GM10248 (cell line): ENCODE data around the gene EBPL.
A peak's percentile ranks its signal among the peaks of the same experiment; 100 is the strongest.

Experiments used
- CTCF ChIA-PET: fragments of 300-600 bp; sonication (Branson Sonifier 250); formaldehyde crosslinking; extraction: SDS; loops from one replicate; lab custom pipeline; 2021; ENCODE audit warnings: antibody characterized with exemption; lab: Yijun Ruan, JAX
- POLR2A ChIA-PET: fragments of 350-650 bp; sonication (Branson Sonifier 250); formaldehyde crosslinking; extraction: SDS; loops from one replicate; lab custom pipeline; 2020; ENCODE audit warnings: antibody characterized with exemption; lab: Yijun Ruan, JAX
- DNase-seq: peaks from one replicate; pipeline ENCODE4 v3.0.0; 2012; ENCODE audit errors: extremely low spot score
- TF ChIP-seq, protein P1 (sequence below): IDR thresholded peaks from 2 replicates; pipeline ENCODE4 v1.5.1; 2012; ENCODE audit warnings: mild to moderate bottlenecking, low read depth; ENCODE audit errors: extremely low read depth, missing control alignments, control extremely low read depth

EBPL gene

DNA sequence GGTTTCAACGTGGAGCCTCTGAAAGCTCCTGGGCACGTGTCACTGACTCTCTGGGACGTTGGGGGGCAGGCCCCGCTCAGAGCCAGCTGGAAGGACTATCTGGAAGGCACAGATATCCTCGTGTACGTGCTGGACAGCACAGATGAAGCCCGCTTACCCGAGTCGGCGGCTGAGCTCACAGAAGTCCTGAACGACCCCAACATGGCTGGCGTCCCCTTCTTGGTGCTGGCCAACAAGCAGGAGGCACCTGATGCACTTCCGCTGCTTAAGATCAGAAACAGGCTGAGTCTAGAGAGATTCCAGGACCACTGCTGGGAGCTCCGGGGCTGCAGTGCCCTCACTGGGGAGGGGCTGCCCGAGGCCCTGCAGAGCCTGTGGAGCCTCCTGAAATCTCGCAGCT lies 60.7 kb downstream of the EBPL start:
- ChIA-PET CTCF (interaction anchor here (0.7 kb wide), 1 partner anchor 10 kb away, joined by 4 read pairs; no protein-coding TSS in a partner anchor), POLR2A (no interaction called here)
- no peak for DNase-seq
- TF ChIP-seq, protein P1, sequence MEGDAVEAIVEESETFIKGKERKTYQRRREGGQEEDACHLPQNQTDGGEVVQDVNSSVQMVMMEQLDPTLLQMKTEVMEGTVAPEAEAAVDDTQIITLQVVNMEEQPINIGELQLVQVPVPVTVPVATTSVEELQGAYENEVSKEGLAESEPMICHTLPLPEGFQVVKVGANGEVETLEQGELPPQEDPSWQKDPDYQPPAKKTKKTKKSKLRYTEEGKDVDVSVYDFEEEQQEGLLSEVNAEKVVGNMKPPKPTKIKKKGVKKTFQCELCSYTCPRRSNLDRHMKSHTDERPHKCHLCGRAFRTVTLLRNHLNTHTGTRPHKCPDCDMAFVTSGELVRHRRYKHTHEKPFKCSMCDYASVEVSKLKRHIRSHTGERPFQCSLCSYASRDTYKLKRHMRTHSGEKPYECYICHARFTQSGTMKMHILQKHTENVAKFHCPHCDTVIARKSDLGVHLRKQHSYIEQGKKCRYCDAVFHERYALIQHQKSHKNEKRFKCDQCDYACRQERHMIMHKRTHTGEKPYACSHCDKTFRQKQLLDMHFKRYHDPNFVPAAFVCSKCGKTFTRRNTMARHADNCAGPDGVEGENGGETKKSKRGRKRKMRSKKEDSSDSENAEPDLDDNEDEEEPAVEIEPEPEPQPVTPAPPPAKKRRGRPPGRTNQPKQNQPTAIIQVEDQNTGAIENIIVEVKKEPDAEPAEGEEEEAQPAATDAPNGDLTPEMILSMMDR = no peak

DNA sequence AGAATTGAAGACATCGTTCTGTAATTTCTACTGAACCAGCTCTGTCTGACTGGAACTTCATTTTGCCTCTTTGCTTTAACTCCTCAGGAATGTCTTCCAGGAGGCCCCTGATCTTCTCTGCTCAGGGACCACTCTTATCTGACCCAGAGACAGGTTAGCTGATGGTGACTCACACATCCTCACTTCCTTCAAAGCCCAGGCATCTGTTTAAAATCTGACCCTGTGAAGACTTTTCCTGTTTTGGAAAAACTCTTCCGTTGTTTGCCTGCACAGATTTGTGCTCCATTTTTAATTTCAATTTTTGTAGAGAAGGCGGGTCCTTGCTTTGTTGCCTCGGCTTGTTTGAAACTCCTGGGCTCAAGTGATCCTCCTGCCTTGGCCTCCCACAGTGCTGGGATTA lies 61.3 kb downstream of the EBPL start:
- CTCF ChIA-PET = interaction anchor here (2.3 kb wide), 1 partner anchor 18 kb away, joined by 9 read pairs; no protein-coding TSS in a partner anchor
- TF ChIP-seq, protein P1 = no peak
- DNase-seq = no peak
- POLR2A ChIA-PET = interaction anchor here (0.7 kb wide), 1 partner anchor 186 kb away, joined by 3 read pairs; the partner anchor contains the start of genes CAB39L and SETDB2

DNA sequence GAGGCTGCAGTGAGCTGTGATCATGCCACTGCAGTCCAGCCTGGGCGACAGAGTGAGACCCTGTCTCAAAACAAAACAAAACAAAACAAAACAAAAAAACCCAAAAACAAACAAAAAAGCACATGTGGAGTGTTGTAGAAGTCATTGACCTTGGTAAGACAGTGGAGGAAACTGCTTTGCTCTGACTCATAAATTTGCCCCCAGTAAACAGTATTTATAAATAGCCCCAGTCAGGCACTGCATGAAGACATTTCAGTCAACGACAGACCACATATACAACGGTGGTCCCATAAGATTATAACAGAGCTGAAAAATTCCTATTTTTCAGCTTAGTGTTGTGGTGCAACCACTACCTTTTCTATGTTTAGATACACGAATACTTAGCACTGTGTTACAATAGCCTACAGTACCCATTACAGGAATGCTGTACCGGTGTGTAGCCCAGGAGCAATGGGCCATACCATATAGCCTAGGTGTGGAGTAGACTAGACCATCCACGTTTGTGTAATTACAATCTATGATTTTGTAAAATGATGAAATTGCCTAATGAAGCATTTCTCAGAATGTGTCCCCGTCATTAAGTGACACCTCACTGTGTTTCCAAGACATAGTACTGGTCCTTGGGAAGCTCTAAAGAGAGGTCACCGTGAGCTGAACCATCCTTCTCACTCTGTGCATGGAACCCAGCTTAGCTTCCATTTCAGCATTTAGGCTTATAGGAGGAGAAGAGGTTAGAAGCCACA lies 61.9 kb downstream of the EBPL start:
- TF ChIP-seq, protein P1 = no peak
- DNase-seq = no peak
- ChIA-PET CTCF (interaction anchor here (1.1 to 2.3 kb wide), 3 partner anchors 9 to 17 kb away, joined by 4 to 9 read pairs (median 5); no protein-coding TSS in a partner anchor), POLR2A (interaction anchor here (0.7 kb wide), 1 partner anchor 185 kb away, joined by 3 read pairs; the partner anchor contains the start of genes CAB39L and SETDB2)

DNA sequence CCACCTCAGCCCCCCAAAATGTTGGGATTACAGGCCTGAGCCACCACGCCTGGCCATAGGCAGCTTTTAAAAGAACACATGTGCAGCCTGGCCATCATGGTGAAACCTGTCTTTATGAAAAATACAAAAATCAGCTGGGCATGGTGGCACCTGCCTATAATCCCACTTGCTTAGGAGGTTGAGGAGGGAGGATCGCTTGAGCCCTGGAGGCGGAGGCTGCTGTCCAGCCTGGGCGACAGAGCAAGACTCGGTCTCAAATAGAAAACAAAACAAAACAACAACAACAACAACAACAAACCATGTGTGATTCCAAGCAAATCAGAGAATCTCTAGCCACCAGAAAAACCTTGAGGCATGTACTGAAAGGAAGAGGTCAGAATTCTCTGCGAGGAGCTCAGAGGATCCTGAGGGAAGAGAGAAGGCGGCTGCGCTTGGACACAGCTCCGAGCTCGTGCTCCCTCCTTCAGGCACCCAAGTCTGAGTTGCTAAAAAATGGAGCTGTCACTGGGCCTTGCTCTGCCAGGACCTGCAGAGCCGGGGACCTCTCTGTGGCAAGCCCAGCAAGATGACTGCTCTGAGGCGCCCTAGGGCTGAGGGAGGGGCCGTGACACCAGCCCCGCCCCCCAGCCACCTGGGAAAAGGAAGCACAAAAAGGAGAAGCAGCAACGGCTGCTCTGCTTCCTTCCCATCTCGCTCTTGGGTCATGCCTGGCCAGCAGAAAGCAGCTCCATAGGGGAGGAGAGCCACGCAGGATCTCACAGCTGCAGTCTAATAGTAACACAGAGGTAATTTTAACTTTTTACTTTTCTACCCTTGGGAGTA lies 63.2 kb downstream of the EBPL start, which contains the start of gene ARL11:
Gene ARL11, plus strand, starts transcription at position 677 of the 822 bp plus-strand sequence. CDS start 1,941 bp downstream, outside the sequence.
- ChIA-PET POLR2A (no interaction called here), CTCF (interaction anchor here (0.8 to 2.3 kb wide), 9 partner anchors 10 to 1441 kb away, joined by 3 to 9 read pairs (median 4); partner anchors contain the start of gene CAB39L)
- peak; percentile 90 for DNase-seq
- TF ChIP-seq, protein P1 = no peak

DNA sequence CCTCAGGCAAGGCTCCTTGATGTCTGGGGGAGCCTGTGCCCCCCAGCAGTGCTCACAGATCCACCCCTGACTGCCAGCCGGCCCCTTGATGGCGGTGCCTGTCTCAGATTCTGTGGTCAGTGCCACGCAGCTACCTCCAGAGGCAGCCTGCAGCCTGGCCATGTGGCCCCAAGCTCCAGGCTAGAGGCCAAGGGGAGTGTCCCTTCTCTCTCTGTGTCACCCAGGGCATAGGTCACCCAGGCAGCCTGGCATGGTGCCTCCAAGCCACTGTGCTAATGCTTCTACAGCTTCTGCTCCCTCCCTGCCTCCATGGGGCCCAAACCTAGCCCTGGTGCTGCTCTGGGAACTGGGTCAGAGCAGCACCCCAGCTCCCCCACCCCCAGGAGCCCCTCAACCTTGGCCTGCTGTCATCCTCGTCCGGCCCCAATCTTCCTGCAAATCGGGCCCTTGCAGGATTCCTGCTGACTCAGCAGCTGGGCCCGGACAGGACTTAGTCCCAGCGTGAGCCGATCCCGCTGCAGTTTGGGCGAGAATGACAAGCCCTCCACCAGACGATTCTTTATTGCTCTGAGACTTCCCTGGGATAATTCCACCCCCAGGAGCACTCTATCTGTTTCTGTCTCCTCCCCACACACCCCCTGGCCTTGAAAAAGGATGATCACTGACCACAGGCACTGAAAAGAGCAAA lies 65.8 kb downstream of the EBPL start:
- TF ChIP-seq, protein P1 = no peak
- no peak for DNase-seq
- CTCF ChIA-PET = interaction anchor here (1.1 to 1.7 kb wide), 4 partner anchors 9 to 325 kb away, joined by 3 to 6 read pairs (median 4); no protein-coding TSS in a partner anchor
- POLR2A ChIA-PET = no interaction called here
